Caco-2 (cell line): ENCODE results near the gene KCNA1. TPM values are rescaled to one million over a fixed set of nuclear protein-coding genes. Genes with fewer than 3 reads are reported as not detected.

Experiments
- BruUV-seq: library from RNA; stranded (reverse); fragments of 400-500 nt; replicated peaks from 2 replicates; lab custom pipeline; 2021; lab: Mats Ljungman, UMichigan
- CTCF ChIA-PET: fragments of 300-600 bp; sonication (Branson Sonifier 250); formaldehyde crosslinking; loops from one replicate; lab custom pipeline; 2022; ENCODE audit warnings: antibody characterized with exemption; lab: Charles Lee
- POLR2A ChIA-PET: fragments of 300-600 bp; sonication (Branson Sonifier 250); formaldehyde crosslinking; loops from one replicate; lab custom pipeline; 2022; ENCODE audit warnings: antibody characterized with exemption; lab: Charles Lee
- DNase-seq, 2 experiments: peaks; one replicate each; pipeline versions ENCODE4 v3.0.0 to v3.0.0-alpha.2; 2020 to 2022
- H3K27me3 ChIP-seq: replicated peaks from 2 replicates; pipeline ENCODE4 v1.6.0; 2011; ENCODE audit warnings: low read length; ENCODE audit not compliant: control insufficient read depth, insufficient read depth
- H3K36me3 ChIP-seq: 2 replicates; pipeline ENCODE4 v1.5.1; 2011; ENCODE audit warnings: low read length; ENCODE audit not compliant: control insufficient read depth, insufficient read depth
- H3K4me1 ChIP-seq: fragments of 250-450 bp; sonication (Bioruptor Pico); 2 replicates; pipeline ENCODE4 v1.5.1; 2020; ENCODE audit warnings: mild to moderate bottlenecking
- H3K4me3 ChIP-seq: 2 replicates; pipeline ENCODE4 v1.5.1; 2011; ENCODE audit warnings: low read depth, mild to moderate bottlenecking, control low read depth, low read length
- H3K9me3 ChIP-seq: fragments of 250-450 bp; sonication (Bioruptor Pico); 2 replicates; pipeline ENCODE4 v1.5.1; 2020; ENCODE audit warnings: mild to moderate bottlenecking, moderate library complexity
- H3K27ac Mint-ChIP-seq: one replicate; pipeline ENCODE4 v1.8.0; 2022; ENCODE audit warnings: mixed read lengths; ENCODE audit not compliant: unreplicated experiment
- H3K27me3 Mint-ChIP-seq: one replicate; pipeline ENCODE4 v1.8.0; 2022; ENCODE audit warnings: mixed read lengths; ENCODE audit not compliant: insufficient read depth, unreplicated experiment
- H3K36me3 Mint-ChIP-seq: one replicate; pipeline ENCODE4 v1.8.0; 2022; ENCODE audit warnings: mild to moderate bottlenecking, mixed read lengths; ENCODE audit not compliant: insufficient read depth, unreplicated experiment
- H3K4me1 Mint-ChIP-seq: one replicate; pipeline ENCODE4 v1.8.0; 2022; ENCODE audit warnings: low read depth, mixed read lengths; ENCODE audit not compliant: unreplicated experiment
- H3K4me3 Mint-ChIP-seq: one replicate; pipeline ENCODE4 v1.8.0; 2022; ENCODE audit warnings: mild to moderate bottlenecking, moderate library complexity, mixed read lengths; ENCODE audit not compliant: unreplicated experiment
- H3K9me3 Mint-ChIP-seq: one replicate; pipeline ENCODE4 v1.8.0; 2022; ENCODE audit warnings: mixed read lengths; ENCODE audit not compliant: unreplicated experiment
- CTCF ChIP-seq, 2 experiments: fragments of 200-600 bp in 1 of 2; IDR thresholded peaks; 1 replicate in 1 of 2; 2 replicates in 1 of 2; pipeline versions ENCODE4 v1.5.1 to v1.8.0; 2011 to 2022; ENCODE audit warnings: antibody characterized with exemption in 1 of 2, control low read depth in 1 of 2, inconsistent platforms in 1 of 2, low read depth in 1 of 2, low read length in 1 of 2, mild to moderate bottlenecking in 1 of 2, moderate library complexity in 1 of 2; ENCODE audit not compliant: insufficient read depth in 1 of 2, severe bottlenecking in 1 of 2, unreplicated experiment in 1 of 2
- intact Hi-C: fragments of 100-400 bp; cut with micrococcal nuclease; formaldehyde crosslinking; loops from one replicate; pipeline ENCODE4 v1.10.0; 2022; ENCODE audit not compliant: unreplicated experiment
- total RNA-seq: library from RNA; stranded (reverse); gene quantifications from 2 replicates; pipeline ENCODE4 v1.2.3, GENCODE V29; 2022

KCNA1 gene
- total RNA-seq, 1 experiment from 2014 or later = not detected

- ChIA-PET CTCF (no interaction called here), POLR2A (no interaction called here)
- Histone ChIP-seq H3K4me3 (no peak overlapping the region), H3K27me3 (no peaks in the 10 kb centered on the region; the same call in 1 of the 2 replicates), H3K4me1 (no peaks in the 10 kb centered on the region), H3K9me3 (no peaks in the 10 kb centered on the region), H3K36me3 (no peaks in the 10 kb centered on the region)
- H3K4me1 Mint-ChIP-seq = no peaks in the 10 kb centered on the region
- no TSS peak for BruUV-seq
- no peak overlapping the region for H3K27ac Mint-ChIP-seq
- H3K4me3 Mint-ChIP-seq = no peak overlapping the region
- intact Hi-C loops = no loop called here
- no peak for TF ChIP-seq CTCF (IDR thresholded peaks at IDR 0.05; ENCODE audit: insufficient read depth in 1 of 2, low read depth in 1 of 2, low read length in 1 of 2, severe bottlenecking in 1 of 2, unreplicated experiment in 1 of 2)
- no peaks in the 10 kb centered on the region for H3K9me3 Mint-ChIP-seq
- no peaks in the 10 kb centered on the region for H3K36me3 Mint-ChIP-seq
- peaks cover 35% of the 10 kb centered on the region for H3K27me3 Mint-ChIP-seq
- no peak for DNase-seq
Observed at GRCh38 chr12:4915752-4916151, 6.0 kb downstream of the KCNA1 start.

GRCh38 chr12:4918950-4919660 lies 9.4 kb downstream of the KCNA1 start:
- Mint-ChIP-seq H3K27me3 (peaks cover 37% of the 10 kb centered on the region), H3K36me3 (no peaks in the 10 kb centered on the region), H3K4me3 (no peak overlapping the region), H3K27ac (no peak overlapping the region), H3K4me1 (no peaks in the 10 kb centered on the region), H3K9me3 (no peaks in the 10 kb centered on the region)
- POLR2A ChIA-PET = no interaction called here
- intact Hi-C loops = no loop called here
- BruUV-seq = no TSS peak
- Histone ChIP-seq H3K36me3 (no peaks in the 10 kb centered on the region), H3K4me1 (no peaks in the 10 kb centered on the region), H3K9me3 (no peaks in the 10 kb centered on the region), H3K27me3 (no peaks in the 10 kb centered on the region; the same call in 1 of the 2 replicates), H3K4me3 (no peak overlapping the region)
- TF ChIP-seq CTCF (IDR thresholded peaks at IDR 0.05; ENCODE audit: insufficient read depth in 1 of 2, low read depth in 1 of 2, low read length in 1 of 2, severe bottlenecking in 1 of 2, unreplicated experiment in 1 of 2) = no peak
- CTCF ChIA-PET = interaction anchor here (1.5 kb wide), 1 partner anchor 61 kb away, joined by 3 read pairs; no protein-coding TSS in a partner anchor
- DNase-seq = no peak

DNA sequence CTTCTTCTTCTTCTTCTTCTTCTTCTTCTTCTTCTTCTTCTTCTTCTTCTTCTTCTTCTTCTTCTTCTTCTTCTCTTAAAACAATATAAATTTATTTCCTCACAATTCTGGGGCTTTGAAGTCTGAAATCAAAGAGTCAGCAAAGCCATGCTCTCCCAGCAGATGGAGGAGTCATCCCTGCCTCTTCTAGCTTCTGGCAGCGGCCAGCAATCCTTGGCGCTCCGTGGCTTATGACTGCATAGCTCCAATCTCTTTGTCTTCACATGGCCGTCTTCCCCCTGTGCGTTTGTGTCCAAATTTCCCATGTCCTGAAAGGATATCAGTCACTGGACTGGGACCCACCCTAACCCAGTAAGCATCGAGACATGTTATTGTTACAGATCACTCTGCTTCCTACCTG lies 22.9 kb downstream of the KCNA1 start:
- no peaks in the 10 kb centered on the region for H3K4me1 Mint-ChIP-seq
- no TSS peak for BruUV-seq
- H3K9me3 Mint-ChIP-seq = no peaks in the 10 kb centered on the region
- Histone ChIP-seq H3K36me3 (no peaks in the 10 kb centered on the region), H3K27me3 (no peaks in the 10 kb centered on the region), H3K4me1 (no peaks in the 10 kb centered on the region), H3K9me3 (no peaks in the 10 kb centered on the region), H3K4me3 (no peak overlapping the region)
- no peak overlapping the region for H3K27ac Mint-ChIP-seq
- ChIA-PET POLR2A (no interaction called here), CTCF (no interaction called here)
- H3K4me3 Mint-ChIP-seq = no peak overlapping the region
- no peaks in the 10 kb centered on the region for H3K36me3 Mint-ChIP-seq
- no peak for TF ChIP-seq CTCF (IDR thresholded peaks at IDR 0.05; ENCODE audit: insufficient read depth in 1 of 2, low read depth in 1 of 2, low read length in 1 of 2, severe bottlenecking in 1 of 2, unreplicated experiment in 1 of 2)
- no peak for DNase-seq
- H3K27me3 Mint-ChIP-seq = peaks cover 42% of the 10 kb centered on the region
- intact Hi-C loops = no loop called here
